Fibroblast of villous mesenchyme (primary cell): ENCODE data around the gene PLCG1. TPM values are rescaled to one million over a fixed set of nuclear protein-coding genes. Genes with fewer than 3 reads are reported as not detected.

ENCODE experiments used
- DNase-seq: peaks from one replicate; pipeline ENCODE4 v3.0.0-alpha.2; 2010; ENCODE audit warnings: low read depth
- H3K4me3 ChIP-seq: 2 replicates; pipeline ENCODE4 v1.5.1; 2011; ENCODE audit warnings: low read depth, mild to moderate bottlenecking, low read length
- total RNA-seq: library from RNA; depleted of rRNA; stranded (reverse); fragments of >200 nt; gene quantifications from 2 replicates; pipeline ENCODE4 v1.2.3, GENCODE V29; 2012
- TF ChIP-seq, protein P1 (sequence below): IDR thresholded peaks from 2 replicates; pipeline ENCODE4 v1.5.1; 2012; ENCODE audit warnings: low read depth, mild to moderate bottlenecking, low read length; ENCODE audit not compliant: insufficient read depth

The PLCG1 gene
- total RNA-seq, 1 donor, result 60.9 TPM

GRCh38 chr20:41152108-41152757 is 14.9 kb downstream of the PLCG1 start:
- TF ChIP-seq, protein P1, sequence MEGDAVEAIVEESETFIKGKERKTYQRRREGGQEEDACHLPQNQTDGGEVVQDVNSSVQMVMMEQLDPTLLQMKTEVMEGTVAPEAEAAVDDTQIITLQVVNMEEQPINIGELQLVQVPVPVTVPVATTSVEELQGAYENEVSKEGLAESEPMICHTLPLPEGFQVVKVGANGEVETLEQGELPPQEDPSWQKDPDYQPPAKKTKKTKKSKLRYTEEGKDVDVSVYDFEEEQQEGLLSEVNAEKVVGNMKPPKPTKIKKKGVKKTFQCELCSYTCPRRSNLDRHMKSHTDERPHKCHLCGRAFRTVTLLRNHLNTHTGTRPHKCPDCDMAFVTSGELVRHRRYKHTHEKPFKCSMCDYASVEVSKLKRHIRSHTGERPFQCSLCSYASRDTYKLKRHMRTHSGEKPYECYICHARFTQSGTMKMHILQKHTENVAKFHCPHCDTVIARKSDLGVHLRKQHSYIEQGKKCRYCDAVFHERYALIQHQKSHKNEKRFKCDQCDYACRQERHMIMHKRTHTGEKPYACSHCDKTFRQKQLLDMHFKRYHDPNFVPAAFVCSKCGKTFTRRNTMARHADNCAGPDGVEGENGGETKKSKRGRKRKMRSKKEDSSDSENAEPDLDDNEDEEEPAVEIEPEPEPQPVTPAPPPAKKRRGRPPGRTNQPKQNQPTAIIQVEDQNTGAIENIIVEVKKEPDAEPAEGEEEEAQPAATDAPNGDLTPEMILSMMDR, result no peak

DNA sequence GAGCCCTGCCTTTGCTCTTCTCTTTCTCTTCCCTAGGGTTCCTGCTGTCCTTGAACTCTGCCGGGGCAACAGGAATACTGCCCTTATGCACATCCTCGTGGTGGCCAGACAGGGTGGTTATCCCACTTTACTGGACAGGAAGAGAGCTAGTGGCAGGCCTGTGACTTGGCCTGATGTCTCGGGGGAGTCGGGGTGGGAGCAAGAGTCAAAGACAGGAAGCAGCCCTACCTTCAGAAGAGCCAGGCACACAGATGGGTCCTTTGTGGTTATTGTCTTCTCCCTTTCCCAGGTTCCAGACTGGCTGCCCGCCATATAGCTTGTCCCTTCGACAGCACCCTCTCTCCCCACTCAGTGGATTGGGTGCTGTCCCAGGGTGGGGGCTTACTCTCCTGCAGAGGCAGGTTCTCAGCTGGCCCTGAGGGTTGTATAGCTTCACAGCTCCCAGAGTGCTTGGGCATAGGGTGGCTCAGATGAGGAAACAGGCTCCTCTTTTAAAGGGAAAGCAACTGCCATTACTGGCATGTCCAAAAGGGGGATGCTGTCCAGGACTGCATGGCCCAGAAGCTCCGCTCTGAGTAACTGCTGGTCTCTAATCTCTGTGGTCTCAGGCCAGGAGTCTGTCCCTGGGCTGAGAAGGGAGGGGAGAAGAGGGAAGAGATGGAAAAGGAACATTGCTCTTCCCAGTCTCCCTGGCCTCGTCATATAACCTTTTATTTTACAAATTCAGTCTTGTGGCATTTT is 17.3 kb downstream of the PLCG1 start:
- no peak overlapping the region for H3K4me3 ChIP-seq
- DNase-seq, result no peak
- TF ChIP-seq, protein P1, result no peak

More at GRCh38 chr20:41152108-41152757, 14.9 kb downstream of the PLCG1 start:
- DNase-seq, result no peak
- no peak overlapping the region for H3K4me3 ChIP-seq

DNA sequence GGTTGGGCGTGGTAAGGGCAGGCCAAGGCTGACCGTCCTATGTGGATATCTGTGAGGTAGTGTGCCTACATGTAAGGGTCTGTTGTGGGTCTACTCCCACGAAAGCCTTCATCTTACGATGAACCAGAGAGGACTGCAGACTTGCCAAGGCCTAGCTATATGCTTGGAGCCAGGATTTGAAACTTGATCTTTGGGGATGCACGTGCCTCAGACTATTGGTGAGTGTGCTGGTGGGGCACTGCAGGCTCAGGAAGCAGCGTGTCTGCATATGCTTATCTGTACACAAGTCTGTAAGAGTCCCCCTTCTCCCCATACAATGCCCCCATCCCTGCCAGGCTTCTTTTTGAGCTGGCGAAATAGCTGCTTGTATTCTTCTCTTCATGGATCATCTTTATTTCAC is 17.9 kb downstream of the PLCG1 start:
- no peak overlapping the region for H3K4me3 ChIP-seq
- TF ChIP-seq, protein P1, result no peak
- DNase-seq, result no peak

- no peak overlapping the region for H3K4me3 ChIP-seq
- TF ChIP-seq, protein P1, result no peak
- DNase-seq, result no peak
These were observed 20.8 kb downstream of the PLCG1 start for GRCh38 chr20:41158082-41158625.

DNA sequence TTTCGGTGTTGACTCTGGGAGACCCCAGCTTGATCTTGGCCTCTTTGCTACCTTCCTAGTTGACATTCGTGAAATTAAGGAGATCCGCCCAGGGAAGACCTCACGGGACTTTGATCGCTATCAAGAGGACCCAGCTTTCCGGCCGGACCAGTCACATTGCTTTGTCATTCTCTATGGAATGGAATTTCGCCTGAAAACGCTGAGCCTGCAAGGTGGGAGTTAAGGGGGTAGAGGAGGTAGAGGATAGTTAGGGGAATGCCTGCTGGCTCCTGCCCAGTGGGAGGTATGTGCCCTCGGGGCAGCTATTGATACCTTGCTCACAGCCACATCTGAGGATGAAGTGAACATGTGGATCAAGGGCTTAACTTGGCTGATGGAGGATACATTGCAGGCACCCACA is 22.2 kb downstream of the PLCG1 start:
- no peak for DNase-seq
- H3K4me3 ChIP-seq, result no peak overlapping the region
- TF ChIP-seq, protein P1, result no peak

- DNase-seq, result no peak
- TF ChIP-seq, protein P1, result no peak
- no peak overlapping the region for H3K4me3 ChIP-seq
These were observed 23.3 kb downstream of the PLCG1 start for GRCh38 chr20:41160686-41161085.
